Loucy (cell line): Measurements from ENCODE around the gene RC3H2.
A peak's percentile ranks its signal among the peaks of the same experiment; 100 is the strongest.
"Not testable (repeated sequence)": the region's sequence is repeated elsewhere in the genome, so short reads cannot be mapped to it uniquely, and the experiment has no call there.

Experiments
- H2AFZ ChIP-seq: fragments of 200-600 bp; sonication (generic); 2 replicates; pipeline ENCODE4 v1.6.0; 2016; ENCODE audit warnings: antibody characterized with exemption, mild to moderate bottlenecking, low read length, moderate library complexity
- H3F3A ChIP-seq: fragments of 200-600 bp; 2 replicates; pipeline ENCODE4 v1.6.0; 2016; ENCODE audit warnings: antibody characterized with exemption, low read depth, mild to moderate bottlenecking
- H3K27me3 ChIP-seq: fragments of 200-600 bp; sonication (generic); 2 replicates; pipeline ENCODE4 v1.6.1; 2014; ENCODE audit warnings: low read length, mild to moderate bottlenecking; ENCODE audit not compliant: insufficient read depth, poor library complexity, severe bottlenecking
- H3K36me3 ChIP-seq: fragments of 200-600 bp; sonication (generic); 2 replicates; pipeline ENCODE4 v1.6.1; 2016; ENCODE audit warnings: low read length; ENCODE audit not compliant: insufficient read depth
- H3K4me1 ChIP-seq: fragments of 200-600 bp; sonication (generic); 2 replicates; pipeline ENCODE4 v1.5.1; 2014; ENCODE audit warnings: low read length, mild to moderate bottlenecking; ENCODE audit not compliant: insufficient read depth, poor library complexity, severe bottlenecking
- H3K4me2 ChIP-seq: fragments of 200-600 bp; sonication (generic); 2 replicates; pipeline ENCODE4 v1.6.0; 2014; ENCODE audit warnings: antibody characterized with exemption, low read length, low read depth, mild to moderate bottlenecking; ENCODE audit not compliant: poor library complexity, severe bottlenecking
- H3K4me3 ChIP-seq: fragments of 200-600 bp; sonication (generic); 2 replicates; pipeline ENCODE4 v1.5.1; 2014; ENCODE audit warnings: low read length, mild to moderate bottlenecking, mixed read lengths; ENCODE audit not compliant: poor library complexity, severe bottlenecking
- H3K79me2 ChIP-seq: fragments of 200-600 bp; sonication (generic); 2 replicates; pipeline ENCODE4 v1.6.1; 2014; ENCODE audit warnings: low read length; ENCODE audit not compliant: insufficient read depth
- H3K9ac ChIP-seq: fragments of 200-600 bp; sonication (generic); 2 replicates; pipeline ENCODE4 v1.6.0; 2014; ENCODE audit warnings: mild to moderate bottlenecking, low read depth, low read length, moderate library complexity; ENCODE audit not compliant: poor library complexity, severe bottlenecking
- H3K9me2 ChIP-seq: fragments of 200-600 bp; sonication (generic); replicated peaks from 2 replicates; pipeline ENCODE4 v1.6.1; 2016; ENCODE audit warnings: low read depth, low read length, mixed read lengths
- H3K9me3 ChIP-seq: fragments of 200-600 bp; sonication (generic); 2 replicates; pipeline ENCODE4 v1.6.1; 2014; ENCODE audit warnings: mild to moderate bottlenecking, antibody characterized with exemption, low read length, low read depth; ENCODE audit not compliant: insufficient read depth
- H4K20me1 ChIP-seq: fragments of 200-600 bp; sonication (generic); 2 replicates; pipeline ENCODE4 v1.6.0; 2014; ENCODE audit warnings: antibody characterized with exemption, low read length, mild to moderate bottlenecking; ENCODE audit not compliant: insufficient read depth, poor library complexity, severe bottlenecking
- CTCF ChIP-seq: fragments of 200-600 bp; sonication (generic); conservative IDR thresholded peaks from 2 replicates; pipeline ENCODE4 v1.5.1; 2014; ENCODE audit warnings: mild to moderate bottlenecking, antibody characterized with exemption, low read length
- EZH2phosphoT487 ChIP-seq: fragments of 200-600 bp; IDR thresholded peaks from 2 replicates; pipeline ENCODE4 v1.6.1; 2018; ENCODE audit warnings: antibody characterized with exemption, mild to moderate bottlenecking, moderate library complexity, borderline replicate concordance

RC3H2 gene

DNA sequence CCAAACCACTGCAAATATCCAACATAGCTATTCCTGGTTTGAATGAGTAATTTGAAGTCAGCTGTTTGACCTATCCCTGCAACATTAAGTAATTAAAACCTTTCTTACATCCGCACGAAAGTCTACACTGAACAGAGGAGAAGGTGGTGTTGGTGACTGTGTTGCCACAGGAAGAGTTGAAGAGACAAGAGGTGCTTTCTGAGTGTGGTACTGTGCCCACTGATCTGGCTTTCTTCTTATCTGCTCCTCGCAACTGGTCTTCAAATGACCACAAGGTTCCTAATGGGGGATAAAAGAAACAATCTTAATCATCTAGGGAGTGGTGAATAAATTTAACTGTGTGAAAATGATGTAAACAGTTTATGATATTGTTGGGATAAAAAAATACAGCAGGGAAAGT lies 47.3 kb downstream of the RC3H2 start:
- Histone ChIP-seq H3K36me3 (peaks cover 55% of the 10 kb centered on the region), H3K9me3 (no peaks in the 10 kb centered on the region), H3K4me1 (peaks cover 14% of the 10 kb centered on the region)

GRCh38 chr9:122852085-122852786 lies 52.9 kb downstream of the RC3H2 start:
- H3K36me3 ChIP-seq, result peaks cover 62% of the 10 kb centered on the region
- H3K27me3 ChIP-seq, H2AFZ ChIP-seq, H3K9me3 ChIP-seq, H3K9ac ChIP-seq, H3K79me2 ChIP-seq, H3K4me2 ChIP-seq, H4K20me1 ChIP-seq, H3K9me2 ChIP-seq, H3K4me3 ChIP-seq, H3F3A ChIP-seq: not testable (repeated sequence)
- H3K4me1 ChIP-seq, result peaks cover 14% of the 10 kb centered on the region

More for the DNA sequence above, 47.3 kb downstream of the RC3H2 start:
- no peak overlapping the region for H3K9ac ChIP-seq
- peak overlapping the region; percentile 56 for H3K4me2 ChIP-seq
- H3K27me3 ChIP-seq, result no peaks in the 10 kb centered on the region
- no peaks in the 10 kb centered on the region for H4K20me1 ChIP-seq
- H3K4me3 ChIP-seq, result no peak overlapping the region
- no peak for TF ChIP-seq EZH2phosphoT487
- no peak for TF ChIP-seq CTCF
- H2AFZ ChIP-seq, result no peak overlapping the region
- no peaks in the 10 kb centered on the region for H3F3A ChIP-seq
- no peaks in the 10 kb centered on the region for H3K79me2 ChIP-seq
- no peaks in the 10 kb centered on the region for H3K9me2 ChIP-seq

GRCh38 chr9:122848256-122848943 lies 56.8 kb downstream of the RC3H2 start:
- H3K36me3 ChIP-seq, result peaks cover 25% of the 10 kb centered on the region; the same call in 1 of the 2 replicates
- H3K4me3 ChIP-seq, result no peak overlapping the region
- no peaks in the 10 kb centered on the region for H3K9me2 ChIP-seq
- no peak overlapping the region for H3K4me2 ChIP-seq
- no peaks in the 10 kb centered on the region for H4K20me1 ChIP-seq
- H2AFZ ChIP-seq, result no peak overlapping the region
- no peak for TF ChIP-seq EZH2phosphoT487
- no peak for TF ChIP-seq CTCF
- H3K27me3 ChIP-seq, result no peaks in the 10 kb centered on the region
- no peaks in the 10 kb centered on the region for H3K9me3 ChIP-seq
- no peaks in the 10 kb centered on the region for H3K79me2 ChIP-seq
- H3K9ac ChIP-seq, result no peak overlapping the region
- H3K4me1 ChIP-seq, result peaks cover 47% of the 10 kb centered on the region
- H3F3A ChIP-seq, result peaks cover 2% of the 10 kb centered on the region; the same call in 1 of the 2 replicates
